ENCODE data around the gene DBN1. TPM values are rescaled to one million over a fixed set of nuclear protein-coding genes. Genes with fewer than 3 reads are reported as not detected.

The DBN1 gene
- total and polyA plus RNA-seq, 9 of the 15 experiments (the other 6 are each of a cell fraction or from before 2014, with no cell fraction given), result 0.25 to 87.2 (median 27.9) TPM

DNA sequence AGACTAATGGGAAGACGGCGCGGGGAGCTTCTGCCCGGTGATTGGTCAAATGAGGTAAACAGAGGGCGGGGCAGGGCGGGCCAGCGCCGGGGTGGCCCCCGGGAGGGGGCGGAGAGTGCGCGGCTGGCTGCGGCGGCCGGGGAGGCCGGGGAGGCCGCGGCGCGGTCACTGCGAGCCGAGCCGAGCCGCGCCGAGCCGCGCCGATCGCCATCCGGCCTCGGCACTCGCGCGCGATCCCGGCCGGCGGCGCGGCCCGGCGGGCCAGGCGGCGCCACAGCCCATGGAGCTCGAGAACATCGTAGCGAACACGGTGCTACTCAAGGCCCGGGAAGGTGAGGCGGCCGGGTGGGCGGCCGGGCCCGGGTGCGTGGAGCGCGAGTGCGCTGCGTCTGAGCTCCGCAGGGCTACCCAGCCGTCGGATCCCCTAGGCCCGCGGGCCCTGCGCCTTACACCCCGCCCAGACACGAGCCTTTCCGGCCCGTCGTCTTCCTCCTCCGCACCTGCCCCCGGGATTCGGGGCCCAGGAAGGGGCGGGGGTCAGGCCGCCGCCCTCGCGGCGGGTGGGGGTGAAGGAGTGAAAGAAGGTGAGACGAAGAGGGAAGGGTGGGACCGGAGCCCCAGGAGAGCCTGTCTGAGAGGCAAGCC lies 46.7 kb downstream of the DBN1 start, which contains the start of gene GRK6 (continued):
- TF ChIP-seq BRD9 (IDR thresholded peaks at IDR 0.05; ENCODE audit: low read depth, partially characterized antibody), result no peak
- no peak for TF ChIP-seq TCFL5 (CRISPR knock-in tag; conservative IDR thresholded peaks at IDR 0.05)
- TF ChIP-seq, protein P1, sequence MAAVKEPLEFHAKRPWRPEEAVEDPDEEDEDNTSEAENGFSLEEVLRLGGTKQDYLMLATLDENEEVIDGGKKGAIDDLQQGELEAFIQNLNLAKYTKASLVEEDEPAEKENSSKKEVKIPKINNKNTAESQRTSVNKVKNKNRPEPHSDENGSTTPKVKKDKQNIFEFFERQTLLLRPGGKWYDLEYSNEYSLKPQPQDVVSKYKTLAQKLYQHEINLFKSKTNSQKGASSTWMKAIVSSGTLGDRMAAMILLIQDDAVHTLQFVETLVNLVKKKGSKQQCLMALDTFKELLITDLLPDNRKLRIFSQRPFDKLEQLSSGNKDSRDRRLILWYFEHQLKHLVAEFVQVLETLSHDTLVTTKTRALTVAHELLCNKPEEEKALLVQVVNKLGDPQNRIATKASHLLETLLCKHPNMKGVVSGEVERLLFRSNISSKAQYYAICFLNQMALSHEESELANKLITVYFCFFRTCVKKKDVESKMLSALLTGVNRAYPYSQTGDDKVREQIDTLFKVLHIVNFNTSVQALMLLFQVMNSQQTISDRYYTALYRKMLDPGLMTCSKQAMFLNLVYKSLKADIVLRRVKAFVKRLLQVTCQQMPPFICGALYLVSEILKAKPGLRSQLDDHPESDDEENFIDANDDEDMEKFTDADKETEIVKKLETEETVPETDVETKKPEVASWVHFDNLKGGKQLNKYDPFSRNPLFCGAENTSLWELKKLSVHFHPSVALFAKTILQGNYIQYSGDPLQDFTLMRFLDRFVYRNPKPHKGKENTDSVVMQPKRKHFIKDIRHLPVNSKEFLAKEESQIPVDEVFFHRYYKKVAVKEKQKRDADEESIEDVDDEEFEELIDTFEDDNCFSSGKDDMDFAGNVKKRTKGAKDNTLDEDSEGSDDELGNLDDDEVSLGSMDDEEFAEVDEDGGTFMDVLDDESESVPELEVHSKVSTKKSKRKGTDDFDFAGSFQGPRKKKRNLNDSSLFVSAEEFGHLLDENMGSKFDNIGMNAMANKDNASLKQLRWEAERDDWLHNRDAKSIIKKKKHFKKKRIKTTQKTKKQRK (IDR thresholded peaks at IDR 0.05; ENCODE audit: borderline replicate concordance, low read depth, low read length), result no peak
- TF ChIP-seq KLF10 (CRISPR knock-in tag; IDR thresholded peaks at IDR 0.05), result no peak
- 0 out of 4 replicates have a peak, but pooled peaks have one; percentile 63 to 66 for TF ChIP-seq NRF1 (conservative IDR thresholded peaks at IDR 0.05 in 1 of 2, IDR thresholded peaks at IDR 0.05 in 1 of 2)
- no peak for TF ChIP-seq PCBP1 (IDR thresholded peaks at IDR 0.05; ENCODE audit: low read depth, low read length, poor library complexity, severe bottlenecking)
- TF ChIP-seq NCOA6 (IDR thresholded peaks at IDR 0.05), result no peak
- TF ChIP-seq, protein P2, sequence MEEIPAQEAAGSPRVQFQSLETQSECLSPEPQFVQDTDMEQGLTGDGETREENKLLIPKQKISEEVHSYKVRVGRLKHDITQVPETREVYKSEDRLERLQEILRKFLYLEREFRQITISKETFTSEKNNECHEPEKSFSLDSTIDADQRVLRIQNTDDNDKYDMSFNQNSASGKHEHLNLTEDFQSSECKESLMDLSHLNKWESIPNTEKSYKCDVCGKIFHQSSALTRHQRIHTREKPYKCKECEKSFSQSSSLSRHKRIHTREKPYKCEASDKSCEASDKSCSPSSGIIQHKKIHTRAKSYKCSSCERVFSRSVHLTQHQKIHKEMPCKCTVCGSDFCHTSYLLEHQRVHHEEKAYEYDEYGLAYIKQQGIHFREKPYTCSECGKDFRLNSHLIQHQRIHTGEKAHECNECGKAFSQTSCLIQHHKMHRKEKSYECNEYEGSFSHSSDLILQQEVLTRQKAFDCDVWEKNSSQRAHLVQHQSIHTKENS (CRISPR knock-in tag; IDR thresholded peaks at IDR 0.05), result no peak
- TF ChIP-seq ZNF217 (CRISPR knock-in tag; IDR thresholded peaks at IDR 0.05), result no peak
- TF ChIP-seq ZNF551 (CRISPR knock-in tag; IDR thresholded peaks at IDR 0.05), result no peak
- no peak for TF ChIP-seq POLR2AphosphoS5 (IDR thresholded peaks at IDR 0.05; ENCODE audit: control insufficient read depth, insufficient read depth, low read depth, low read length)
- peak; percentile 20 for TF ChIP-seq KDM5B (IDR thresholded peaks at IDR 0.05; ENCODE audit: insufficient replicate concordance, low read depth, low read length)
- no peak for TF ChIP-seq USF2 (CRISPR knock-in tag; IDR thresholded peaks at IDR 0.05)
- no peak for TF ChIP-seq ZNF324 (CRISPR knock-in tag; IDR thresholded peaks at IDR 0.05)
- no peak for TF ChIP-seq CBX2 (IDR thresholded peaks at IDR 0.05; ENCODE audit: insufficient read depth, low read length, poor library complexity, severe bottlenecking)
- no peak for TF ChIP-seq JUND (IDR thresholded peaks at IDR 0.05; ENCODE audit: borderline replicate concordance, low read depth, low read length)
- TF ChIP-seq JUND (tag; IDR thresholded peaks at IDR 0.05; ENCODE audit: borderline replicate concordance, low read depth, low read length), result no peak
- no peak for TF ChIP-seq ZNF740 (CRISPR knock-in tag; IDR thresholded peaks at IDR 0.05)
- TF ChIP-seq ZNF740 (tag; IDR thresholded peaks at IDR 0.05), result no peak
- no peak for TF ChIP-seq ZFP1 (CRISPR knock-in tag; IDR thresholded peaks at IDR 0.05)
- TF ChIP-seq RAD51 (IDR thresholded peaks at IDR 0.05; ENCODE audit: borderline replicate concordance, low read depth), result no peak

All from K562 (cell line).